Measurements from ENCODE around the gene TCAF1.

The TCAF1 gene

DNA sequence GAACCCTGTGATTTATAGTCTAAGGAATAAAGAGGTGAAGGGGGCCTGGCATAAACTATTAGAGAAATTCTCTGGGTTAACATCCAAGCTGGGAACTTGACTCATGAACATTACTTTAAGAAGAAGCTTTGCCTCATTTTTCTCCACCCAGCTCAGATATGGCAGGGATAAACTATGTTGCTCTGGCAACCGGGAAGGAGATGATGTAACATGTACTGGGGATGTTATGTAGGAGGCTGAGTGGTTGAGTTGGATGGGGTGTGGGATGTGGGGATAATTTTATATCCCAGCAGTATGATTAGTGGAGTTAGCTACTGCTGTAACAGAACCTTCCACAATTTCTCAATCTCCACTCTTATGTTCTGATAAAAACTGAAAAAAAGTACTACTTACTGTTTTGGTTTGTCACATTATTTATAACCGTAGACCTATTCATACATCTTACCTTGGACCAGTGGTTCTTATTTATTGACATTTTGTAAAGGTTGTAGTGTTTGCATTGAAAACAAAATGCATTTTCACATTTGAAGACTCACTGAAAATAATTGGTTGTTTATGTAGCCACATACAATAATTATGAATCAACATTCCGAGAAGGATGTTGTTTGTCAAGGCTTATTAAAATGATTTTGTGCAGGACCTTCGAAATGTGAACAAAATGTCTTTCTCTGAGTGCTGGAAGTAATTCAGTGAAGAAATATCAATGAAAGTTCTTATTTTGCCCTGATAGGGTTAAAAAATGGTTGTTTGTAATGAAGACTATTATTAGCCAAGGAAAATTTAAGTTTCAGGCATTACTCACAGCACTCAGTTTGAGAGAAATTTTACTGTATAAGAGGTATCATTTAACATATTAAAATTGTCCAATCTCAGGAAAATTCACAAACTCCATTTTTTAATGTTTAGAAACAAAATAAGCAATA lies 34.4 kb upstream of the TCAF1 start:
- Histone ChIP-seq H3K9me3 (ENCODE audit: severe bottlenecking) (no peaks in the 10 kb centered on the region), H3K36me3 (no peaks in the 10 kb centered on the region), H3K27ac (no peak overlapping the region), H3K4me3 (ENCODE audit: low read depth, low read length) (no peak overlapping the region), H3K27me3 (ENCODE audit: insufficient read depth, low read depth, severe bottlenecking) (no peaks in the 10 kb centered on the region)
- DNase-seq, result no peak
- no peak for TF ChIP-seq CTCF (IDR thresholded peaks at IDR 0.05; ENCODE audit: low read depth, low read length)

- no peak for TF ChIP-seq CTCF (IDR thresholded peaks at IDR 0.05; ENCODE audit: low read depth, low read length)
- H3K27ac ChIP-seq, result no peak within 1 kb of the TSS
- H3K4me3 ChIP-seq (ENCODE audit: low read depth, low read length), result no peak within 1 kb of the TSS
- no peak for DNase-seq
- H3K9me3 ChIP-seq (ENCODE audit: severe bottlenecking), result no peaks in the 10 kb centered on the region
- H3K27me3 ChIP-seq (ENCODE audit: insufficient read depth, low read depth, severe bottlenecking), result no peaks in the 10 kb centered on the region
- no peaks in the 10 kb centered on the region for H3K36me3 ChIP-seq
These were observed 32.8 kb upstream of the TCAF1 start, which contains the start of gene OR2F2 for GRCh38 chr7:143934526-143935325. OR2F2 (plus strand) TSS chr7:143935233; CDS start chr7:143935233, 0 bp downstream.

DNA sequence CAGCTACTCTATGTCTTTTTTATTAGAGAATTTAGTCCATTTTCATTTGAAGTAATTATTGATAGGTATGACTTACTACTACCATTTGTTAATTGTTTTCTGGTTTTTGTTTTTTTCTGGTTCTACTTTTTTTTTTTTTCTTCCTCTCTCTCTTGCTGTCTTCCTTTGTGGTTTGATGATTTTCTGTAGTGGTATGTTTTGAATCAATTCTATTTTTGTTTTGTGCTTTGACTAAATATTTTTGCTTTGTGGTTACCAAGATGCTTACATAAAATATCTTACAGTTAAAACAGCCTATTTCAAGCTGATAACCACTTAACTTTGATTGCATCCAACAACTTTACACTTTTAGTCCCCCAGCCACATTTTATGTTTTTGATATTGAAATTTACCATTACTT lies 29.8 kb upstream of the TCAF1 start:
- H3K27ac ChIP-seq, result no peak overlapping the region
- DNase-seq, result no peak
- TF ChIP-seq CTCF (IDR thresholded peaks at IDR 0.05; ENCODE audit: low read depth, low read length), result no peak
- H3K27me3 ChIP-seq (ENCODE audit: insufficient read depth, low read depth, severe bottlenecking), result no peaks in the 10 kb centered on the region
- no peaks in the 10 kb centered on the region for H3K36me3 ChIP-seq
- H3K4me3 ChIP-seq (ENCODE audit: low read depth, low read length), result no peak overlapping the region
- H3K9me3 ChIP-seq (ENCODE audit: severe bottlenecking), result no peaks in the 10 kb centered on the region

DNA sequence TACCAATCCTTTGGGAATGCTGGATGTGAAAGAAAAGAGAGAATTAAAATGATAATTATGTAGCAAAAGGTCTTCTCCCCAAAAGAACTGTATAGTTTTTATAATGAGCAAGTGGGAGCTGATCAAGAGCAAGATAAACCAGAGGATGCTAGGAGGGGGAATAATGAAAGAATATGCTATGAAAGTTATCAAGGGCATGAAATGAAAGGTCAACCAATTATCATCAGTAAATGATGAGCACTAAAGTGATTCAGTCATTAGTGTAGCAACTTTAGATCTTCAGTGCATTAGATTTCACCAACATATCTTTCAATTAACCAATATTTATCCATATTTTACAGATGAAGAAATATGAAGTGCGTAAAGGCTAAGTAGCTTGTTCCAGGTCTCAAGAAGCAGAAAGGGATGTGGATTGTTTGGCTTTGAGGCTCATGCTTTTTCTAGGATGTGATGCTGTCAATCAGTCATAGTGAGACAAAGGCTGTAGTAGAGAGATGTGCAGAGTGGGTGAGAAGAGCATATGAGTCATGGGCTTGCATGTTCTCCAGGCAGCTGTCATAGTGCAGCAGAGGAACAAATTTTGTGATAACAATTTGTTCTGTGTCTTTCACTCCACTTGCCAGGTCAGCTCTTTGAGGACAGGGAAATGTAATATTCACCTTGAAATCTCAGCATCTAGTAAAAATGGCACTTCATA lies 27.4 kb upstream of the TCAF1 start:
- Histone ChIP-seq H3K36me3 (no peaks in the 10 kb centered on the region), H3K27ac (no peak overlapping the region), H3K4me3 (ENCODE audit: low read depth, low read length) (no peak overlapping the region), H3K9me3 (ENCODE audit: severe bottlenecking) (no peaks in the 10 kb centered on the region), H3K27me3 (ENCODE audit: insufficient read depth, low read depth, severe bottlenecking) (no peaks in the 10 kb centered on the region)
- no peak for TF ChIP-seq CTCF (IDR thresholded peaks at IDR 0.05; ENCODE audit: low read depth, low read length)
- DNase-seq, result no peak

DNA sequence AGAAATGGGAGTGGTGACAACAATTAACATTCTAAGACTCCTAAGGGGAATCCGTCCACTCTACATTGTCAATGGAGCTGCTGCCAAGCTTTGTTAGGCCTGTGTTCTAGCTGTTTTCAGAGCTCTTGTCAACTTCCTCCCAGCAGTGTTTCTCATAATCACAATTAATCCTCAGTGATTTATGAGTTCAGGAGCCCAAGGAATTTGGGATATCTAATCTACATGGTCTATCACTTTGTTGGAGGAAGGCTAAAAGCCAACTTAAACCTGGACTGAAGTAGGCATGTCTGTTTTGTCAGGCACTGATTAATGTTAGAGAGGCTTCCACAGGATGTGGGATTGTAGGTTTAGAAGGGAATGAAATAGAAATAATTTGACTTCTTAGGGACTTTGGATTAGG lies 22.9 kb upstream of the TCAF1 start:
- DNase-seq, result no peak
- Histone ChIP-seq H3K27me3 (ENCODE audit: insufficient read depth, low read depth, severe bottlenecking) (no peaks in the 10 kb centered on the region), H3K27ac (no peak overlapping the region), H3K4me3 (ENCODE audit: low read depth, low read length) (no peak overlapping the region), H3K9me3 (ENCODE audit: severe bottlenecking) (no peaks in the 10 kb centered on the region), H3K36me3 (no peaks in the 10 kb centered on the region)
- no peak for TF ChIP-seq CTCF (IDR thresholded peaks at IDR 0.05; ENCODE audit: low read depth, low read length)
